Peyer's patch (tissue), 4 donors: Measurements from ENCODE around the gene GNAQ. TPM values are rescaled to one million over a fixed set of nuclear protein-coding genes. Genes with fewer than 3 reads are reported as not detected.

Source experiments
- DNase-seq, 3 donors: peaks; one replicate each; pipeline ENCODE4 v3.0.0-alpha.2; 2017 to 2019
- H3K27ac ChIP-seq, 4 donors: fragments of 200-600 bp; sonication (generic); one replicate each; pipeline ENCODE4 v1.5.1; 2016 to 2019
- H3K27me3 ChIP-seq, 2 donors: fragments of 200-600 bp; sonication (generic); one replicate each; pipeline ENCODE4 v1.5.1; 2019
- H3K36me3 ChIP-seq, 3 donors: fragments of 200-600 bp; sonication (generic); one replicate each; pipeline ENCODE4 v1.5.1; 2016 to 2019
- H3K4me1 ChIP-seq, 4 donors: fragments of 200-600 bp; sonication (generic); one replicate each; pipeline ENCODE4 v1.5.1; 2016 to 2019
- H3K4me3 ChIP-seq, 4 donors: fragments of 200-600 bp; sonication (generic); 1 replicate in 3 of 4; 2 replicates in 1 of 4; pipeline ENCODE4 v1.5.1; 2016 to 2019; ENCODE audit warnings: mild to moderate bottlenecking in 1 of 4
- H3K9me3 ChIP-seq, 4 donors: fragments of 200-600 bp; sonication (generic); one replicate each; pipeline ENCODE4 v1.5.1; 2016 to 2019; ENCODE audit warnings: mild to moderate bottlenecking in 1 of 4
- CTCF ChIP-seq, 6 experiments: fragments of 450-650 bp in 4 of 6; fragments of 200-600 bp in 2 of 6; sonication (generic) in 1 of 6; IDR thresholded peaks; one replicate each; pipeline ENCODE4 v1.5.1; 2017 to 2019; ENCODE audit warnings: antibody characterized with exemption in 6 of 6, mild to moderate bottlenecking in 3 of 6, moderate library complexity in 1 of 6
- POLR2A ChIP-seq, 2 donors: fragments of 450-650 bp; IDR thresholded peaks; one replicate each; pipeline ENCODE4 v1.5.1; 2017; ENCODE audit warnings: antibody characterized with exemption in 2 of 2, mild to moderate bottlenecking in 2 of 2, moderate library complexity in 2 of 2
- total RNA-seq, 4 donors: library from RNA; depleted of rRNA; stranded (reverse); fragments of >200 nt; gene quantifications; one replicate each; pipeline ENCODE4 v1.1.0, GENCODE V29; 2016

The GNAQ gene
- total RNA-seq, 4 donors from 2014 or later, result 28.7 to 45.4 (median 33.5) TPM

GRCh38 chr9:77876091-77876490 is 155.5 kb downstream of the GNAQ start:
- TF ChIP-seq POLR2A (IDR thresholded peaks at IDR 0.05), result no peak
- no peak for TF ChIP-seq CTCF (IDR thresholded peaks at IDR 0.05)
- no peak overlapping the region for H3K27ac ChIP-seq
- H3K27me3 ChIP-seq, result no peaks in the 10 kb centered on the region
- H3K9me3 ChIP-seq, result no peaks in the 10 kb centered on the region
- H3K4me3 ChIP-seq, result no peak overlapping the region
- peaks cover 0 to 14% (median 0%) of the 10 kb centered on the region in 4 donors for H3K4me1 ChIP-seq
- DNase-seq, result no peak
- no peaks in the 10 kb centered on the region for H3K36me3 ChIP-seq

- TF ChIP-seq CTCF (IDR thresholded peaks at IDR 0.05) (no peak), POLR2A (IDR thresholded peaks at IDR 0.05) (no peak)
- Histone ChIP-seq H3K4me1 (no peaks in the 10 kb centered on the region), H3K4me3 (no peak overlapping the region), H3K9me3 (no peaks in the 10 kb centered on the region), H3K27ac (no peak overlapping the region), H3K36me3 (no peaks in the 10 kb centered on the region), H3K27me3 (no peaks in the 10 kb centered on the region)
- DNase-seq, result no peak
These were observed 158.7 kb downstream of the GNAQ start for GRCh38 chr9:77872863-77873262.

- DNase-seq, result no peak
- Histone ChIP-seq H3K4me3 (no peak overlapping the region), H3K36me3 (no peaks in the 10 kb centered on the region), H3K27ac (no peak overlapping the region), H3K9me3 (no peaks in the 10 kb centered on the region), H3K27me3 (no peaks in the 10 kb centered on the region), H3K4me1 (no peaks in the 10 kb centered on the region)
- TF ChIP-seq POLR2A (IDR thresholded peaks at IDR 0.05) (no peak), CTCF (IDR thresholded peaks at IDR 0.05) (no peak)
These were observed 159.4 kb downstream of the GNAQ start for GRCh38 chr9:77872177-77872576.

DNA sequence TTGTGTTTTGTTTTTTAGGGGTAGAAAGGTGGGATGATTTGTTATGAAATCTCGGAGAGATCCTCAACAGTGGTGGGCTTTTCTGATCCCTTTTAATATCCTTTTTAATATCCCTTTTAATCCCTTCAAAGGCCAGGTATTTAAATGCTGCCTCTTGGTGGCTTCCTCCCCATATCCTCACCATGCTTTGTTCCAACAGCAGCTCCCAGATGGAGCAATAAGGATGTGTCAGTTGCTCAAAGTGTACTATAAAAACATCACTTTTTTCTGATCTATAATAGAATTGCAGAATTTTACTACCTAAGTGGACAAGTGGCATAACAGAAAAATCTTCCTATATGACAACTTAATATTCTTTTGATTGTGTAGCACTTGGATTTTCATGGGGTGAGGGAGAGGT is 160.1 kb downstream of the GNAQ start:
- H3K4me1 ChIP-seq, result no peaks in the 10 kb centered on the region
- no peaks in the 10 kb centered on the region for H3K9me3 ChIP-seq
- no peaks in the 10 kb centered on the region for H3K27me3 ChIP-seq
- DNase-seq, result no peak
- no peak overlapping the region for H3K4me3 ChIP-seq
- no peak for TF ChIP-seq CTCF (IDR thresholded peaks at IDR 0.05)
- H3K27ac ChIP-seq, result no peak overlapping the region
- no peaks in the 10 kb centered on the region for H3K36me3 ChIP-seq

DNA sequence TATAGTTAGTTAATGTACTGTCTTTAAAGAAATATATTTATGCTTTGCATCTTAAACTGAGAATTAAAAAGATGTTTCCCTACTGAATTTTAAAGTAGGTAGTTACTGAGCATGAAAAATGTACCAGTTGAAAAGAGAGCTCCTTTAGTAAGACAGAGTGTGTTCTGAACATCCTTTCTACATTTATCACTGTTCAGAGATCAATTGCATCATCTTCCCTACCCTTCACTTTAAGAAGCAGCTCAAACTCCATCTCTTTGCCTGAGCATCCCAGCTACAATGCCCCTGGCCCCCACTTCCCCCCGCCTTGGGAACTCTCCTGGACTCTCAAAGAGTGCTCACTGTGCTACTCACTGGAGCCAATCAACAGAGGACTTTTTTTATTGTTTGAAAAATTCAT is 164.7 kb downstream of the GNAQ start:
- TF ChIP-seq CTCF (IDR thresholded peaks at IDR 0.05) (no peak), POLR2A (IDR thresholded peaks at IDR 0.05) (no peak)
- H3K4me1 ChIP-seq, result peaks cover 0 to 15% (median 4%) of the 10 kb centered on the region in 4 donors
- H3K27me3 ChIP-seq, result no peaks in the 10 kb centered on the region
- no peak overlapping the region for H3K4me3 ChIP-seq
- no peaks in the 10 kb centered on the region for H3K36me3 ChIP-seq
- DNase-seq, result no peak
- no peaks in the 10 kb centered on the region for H3K9me3 ChIP-seq
- no peak overlapping the region for H3K27ac ChIP-seq
